Keratinocyte (primary cell): ENCODE measurements around the gene SELENOF. TPM values are rescaled to one million over a fixed set of nuclear protein-coding genes. Genes with fewer than 3 reads are reported as not detected.

Source experiments
- DNase-seq: peaks from one replicate; pipeline ENCODE4 v3.0.0-alpha.2; 2011; ENCODE audit warnings: low read depth, missing footprints, low spot score
- FAIRE-seq: peaks from 2 replicates; lab custom pipeline; 2011; peaks lifted over from hg19 to GRCh38; lab: Jason Lieb, UNC
- H2AFZ ChIP-seq: 2 replicates; pipeline ENCODE4 v1.6.0; 2012; ENCODE audit warnings: low read length, control low read depth, inconsistent platforms; ENCODE audit not compliant: control insufficient read depth
- H3K27ac ChIP-seq: 2 replicates; pipeline ENCODE4 v1.5.1; 2011; ENCODE audit warnings: low read length; ENCODE audit not compliant: control insufficient read depth, insufficient read depth
- H3K27me3 ChIP-seq: 3 replicates; pipeline ENCODE4 v1.6.0; 2011; ENCODE audit warnings: low read length; ENCODE audit not compliant: control insufficient read depth, insufficient read depth; ENCODE audit errors: extremely low read depth
- H3K36me3 ChIP-seq, 2 experiments: 2 replicates in 1 of 2; 3 replicates in 1 of 2; pipeline ENCODE4 v1.5.1; 2011; ENCODE audit warnings: low read length in 2 of 2, mild to moderate bottlenecking in 1 of 2; ENCODE audit not compliant: control insufficient read depth in 2 of 2, insufficient read depth in 2 of 2; ENCODE audit errors: extremely low read depth in 1 of 2
- H3K4me1 ChIP-seq: 3 replicates; pipeline ENCODE4 v1.5.1; 2011; ENCODE audit warnings: low read length; ENCODE audit not compliant: control insufficient read depth, insufficient read depth; ENCODE audit errors: extremely low read depth
- H3K4me2 ChIP-seq: 3 replicates; pipeline ENCODE4 v1.6.0; 2011; ENCODE audit warnings: low read depth, low read length; ENCODE audit not compliant: control insufficient read depth, insufficient read depth; ENCODE audit errors: extremely low read depth
- H3K4me3 ChIP-seq, 3 experiments: fragments of 200-600 bp in 1 of 3; sonication (generic) in 1 of 3; 2 replicates in 2 of 3; 3 replicates in 1 of 3; pipeline ENCODE4 v1.5.1; 2011 to 2016; ENCODE audit warnings: low read length in 3 of 3, mild to moderate bottlenecking in 3 of 3, control low read depth in 2 of 3, inconsistent platforms in 1 of 3, low read depth in 1 of 3, mixed read lengths in 1 of 3, mixed run types in 1 of 3, moderate library complexity in 1 of 3; ENCODE audit not compliant: control insufficient read depth in 2 of 3, insufficient read depth in 2 of 3; ENCODE audit errors: extremely low read depth in 1 of 3
- H3K79me2 ChIP-seq: 2 replicates; pipeline ENCODE4 v1.6.0; 2012; ENCODE audit warnings: low read length; ENCODE audit not compliant: control insufficient read depth, insufficient read depth
- H3K9ac ChIP-seq: 3 replicates; pipeline ENCODE4 v1.6.0; 2011; ENCODE audit warnings: low read length; ENCODE audit not compliant: control insufficient read depth, insufficient read depth; ENCODE audit errors: extremely low read depth
- H3K9me1 ChIP-seq: 3 replicates; pipeline ENCODE4 v1.6.0; 2011; ENCODE audit warnings: low read length; ENCODE audit not compliant: control insufficient read depth, insufficient read depth; ENCODE audit errors: extremely low read depth
- H3K9me3 ChIP-seq: 2 replicates; pipeline ENCODE4 v1.5.1; 2012; ENCODE audit warnings: low read depth, low read length; ENCODE audit not compliant: control insufficient read depth
- H4K20me1 ChIP-seq: 3 replicates; pipeline ENCODE4 v1.6.0; 2011; ENCODE audit warnings: low read length; ENCODE audit not compliant: control insufficient read depth, insufficient read depth; ENCODE audit errors: extremely low read depth
- EZH2 ChIP-seq: IDR thresholded peaks from one replicate; pipeline ENCODE4 v1.6.1; 2012; ENCODE audit warnings: inconsistent platforms, mild to moderate bottlenecking, low read length, moderate library complexity
- dilution Hi-C: fragments of 300-500 bp; cut with MboI; formaldehyde crosslinking; loops from one replicate; pipeline ENCODE4 v1.7.0; 2020; ENCODE audit warnings: low sequenced_read_pairs; ENCODE audit not compliant: extremely low pct_ligation_motif_present
- polyA plus RNA-seq, 5 experiments: library from polyadenylated mRNA; depleted of rRNA in 3 of 5; stranded (reverse) in 3 of 5; stranded (forward) in 1 of 5; unstranded in 1 of 5; fragments of >200 nt; gene quantifications; 1 replicate in 1 of 5; 2 replicates in 3 of 5; 3 replicates in 1 of 5; pipeline versions ENCODE4 v1.2.1 to v1.2.3, GENCODE V29; 2011 to 2012; ENCODE audit warnings: missing spikeins in 2 of 5, low read depth in 1 of 5, low replicate concordance in 1 of 5
- TF ChIP-seq, protein P1 (sequence below), 3 experiments: IDR thresholded peaks in 1 of 3; conservative IDR thresholded peaks in 1 of 3; optimal IDR thresholded peaks in 1 of 3; 2 replicates in 2 of 3; 3 replicates in 1 of 3; pipeline versions ENCODE3 to v1.5.1; 2011; ENCODE audit warnings: low read length in 3 of 3, mild to moderate bottlenecking in 3 of 3, moderate library complexity in 2 of 3, control low read depth in 1 of 3, inconsistent platforms in 1 of 3; ENCODE audit not compliant: insufficient read depth in 2 of 3; ENCODE audit errors: extremely low read depth in 1 of 3

SELENOF gene
- polyA plus RNA-seq, 1 donor (not counting 4 experiments of a cell fraction or from before 2014, with no cell fraction given): 246 TPM

GRCh38 chr1:86826856-86827255 lies 87.1 kb downstream of the SELENOF start:
- Histone ChIP-seq H3K27me3 (no peaks in the 10 kb centered on the region), H3K4me3 (no peak overlapping the region), H3K27ac (no peak overlapping the region), H3K79me2 (no peaks in the 10 kb centered on the region), H3K9me3 (no peaks in the 10 kb centered on the region), H3K4me2 (no peak overlapping the region), H3K36me3 (no peaks in the 10 kb centered on the region), H3K9me1 (no peaks in the 10 kb centered on the region), H3K4me1 (no peaks in the 10 kb centered on the region), H2AFZ (no peak overlapping the region), H3K9ac (no peak overlapping the region), H4K20me1 (no peaks in the 10 kb centered on the region)
- DNase-seq: no peak
- FAIRE-seq: no peak
- TF ChIP-seq EZH2: no peak
- TF ChIP-seq, protein P1, sequence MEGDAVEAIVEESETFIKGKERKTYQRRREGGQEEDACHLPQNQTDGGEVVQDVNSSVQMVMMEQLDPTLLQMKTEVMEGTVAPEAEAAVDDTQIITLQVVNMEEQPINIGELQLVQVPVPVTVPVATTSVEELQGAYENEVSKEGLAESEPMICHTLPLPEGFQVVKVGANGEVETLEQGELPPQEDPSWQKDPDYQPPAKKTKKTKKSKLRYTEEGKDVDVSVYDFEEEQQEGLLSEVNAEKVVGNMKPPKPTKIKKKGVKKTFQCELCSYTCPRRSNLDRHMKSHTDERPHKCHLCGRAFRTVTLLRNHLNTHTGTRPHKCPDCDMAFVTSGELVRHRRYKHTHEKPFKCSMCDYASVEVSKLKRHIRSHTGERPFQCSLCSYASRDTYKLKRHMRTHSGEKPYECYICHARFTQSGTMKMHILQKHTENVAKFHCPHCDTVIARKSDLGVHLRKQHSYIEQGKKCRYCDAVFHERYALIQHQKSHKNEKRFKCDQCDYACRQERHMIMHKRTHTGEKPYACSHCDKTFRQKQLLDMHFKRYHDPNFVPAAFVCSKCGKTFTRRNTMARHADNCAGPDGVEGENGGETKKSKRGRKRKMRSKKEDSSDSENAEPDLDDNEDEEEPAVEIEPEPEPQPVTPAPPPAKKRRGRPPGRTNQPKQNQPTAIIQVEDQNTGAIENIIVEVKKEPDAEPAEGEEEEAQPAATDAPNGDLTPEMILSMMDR (optimal IDR thresholded peaks at IDR 0.05 in 1 of 3, IDR thresholded peaks at IDR 0.05 in 1 of 3, conservative IDR thresholded peaks at IDR 0.05 in 1 of 3; ENCODE audit: extremely low read depth in 1 of 3, insufficient read depth in 2 of 3, low read length in 3 of 3): no peak
- dilution Hi-C loops: no loop called here

GRCh38 chr1:86825319-86825718 lies 88.6 kb downstream of the SELENOF start:
- no peak for DNase-seq
- TF ChIP-seq EZH2: no peak
- TF ChIP-seq, protein P1 (optimal IDR thresholded peaks at IDR 0.05 in 1 of 3, IDR thresholded peaks at IDR 0.05 in 1 of 3, conservative IDR thresholded peaks at IDR 0.05 in 1 of 3; ENCODE audit: extremely low read depth in 1 of 3, insufficient read depth in 2 of 3, low read length in 3 of 3): no peak

More at GRCh38 chr1:86825319-86825718, 88.6 kb downstream of the SELENOF start:
- Histone ChIP-seq H3K4me3 (no peak overlapping the region), H3K27ac (no peak overlapping the region), H3K9me3 (no peaks in the 10 kb centered on the region), H3K79me2 (no peaks in the 10 kb centered on the region), H3K36me3 (no peaks in the 10 kb centered on the region), H3K27me3 (no peaks in the 10 kb centered on the region), H3K9me1 (no peaks in the 10 kb centered on the region), H2AFZ (no peak overlapping the region), H3K4me1 (no peaks in the 10 kb centered on the region), H3K4me2 (no peak overlapping the region), H4K20me1 (no peaks in the 10 kb centered on the region), H3K9ac (no peak overlapping the region)
- dilution Hi-C loops: no loop called here
- no peak for FAIRE-seq
